Peyer's patch (tissue), 4 donors: ENCODE measurements around the gene CCDC3.

Experiments used
- POLR2A ChIP-seq, 2 donors: fragments of 450-650 bp; IDR thresholded peaks; one replicate each; pipeline ENCODE4 v1.5.1; 2017; ENCODE audit warnings: antibody characterized with exemption in 2 of 2, mild to moderate bottlenecking in 2 of 2, moderate library complexity in 2 of 2
- TF ChIP-seq, protein P1 (sequence below), 6 experiments: fragments of 450-650 bp in 4 of 6; fragments of 200-600 bp in 2 of 6; sonication (generic) in 1 of 6; IDR thresholded peaks; one replicate each; pipeline ENCODE4 v1.5.1; 2017 to 2019; ENCODE audit warnings: antibody characterized with exemption in 6 of 6, mild to moderate bottlenecking in 3 of 6, moderate library complexity in 1 of 6

GRCh38 chr10:12919574-12919973, 81.9 kb downstream of the CCDC3 start:
- TF ChIP-seq, protein P1, sequence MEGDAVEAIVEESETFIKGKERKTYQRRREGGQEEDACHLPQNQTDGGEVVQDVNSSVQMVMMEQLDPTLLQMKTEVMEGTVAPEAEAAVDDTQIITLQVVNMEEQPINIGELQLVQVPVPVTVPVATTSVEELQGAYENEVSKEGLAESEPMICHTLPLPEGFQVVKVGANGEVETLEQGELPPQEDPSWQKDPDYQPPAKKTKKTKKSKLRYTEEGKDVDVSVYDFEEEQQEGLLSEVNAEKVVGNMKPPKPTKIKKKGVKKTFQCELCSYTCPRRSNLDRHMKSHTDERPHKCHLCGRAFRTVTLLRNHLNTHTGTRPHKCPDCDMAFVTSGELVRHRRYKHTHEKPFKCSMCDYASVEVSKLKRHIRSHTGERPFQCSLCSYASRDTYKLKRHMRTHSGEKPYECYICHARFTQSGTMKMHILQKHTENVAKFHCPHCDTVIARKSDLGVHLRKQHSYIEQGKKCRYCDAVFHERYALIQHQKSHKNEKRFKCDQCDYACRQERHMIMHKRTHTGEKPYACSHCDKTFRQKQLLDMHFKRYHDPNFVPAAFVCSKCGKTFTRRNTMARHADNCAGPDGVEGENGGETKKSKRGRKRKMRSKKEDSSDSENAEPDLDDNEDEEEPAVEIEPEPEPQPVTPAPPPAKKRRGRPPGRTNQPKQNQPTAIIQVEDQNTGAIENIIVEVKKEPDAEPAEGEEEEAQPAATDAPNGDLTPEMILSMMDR (IDR thresholded peaks at IDR 0.05) = no peak
- TF ChIP-seq POLR2A (IDR thresholded peaks at IDR 0.05) = no peak
